ENCODE measurements around the gene CDK2. TPM values are rescaled to one million over a fixed set of nuclear protein-coding genes. Genes with fewer than 3 reads are reported as not detected.
"Not testable (repeated sequence)": the region's sequence is repeated elsewhere in the genome, so short reads cannot be mapped to it uniquely, and the experiment has no call there.

Gene CDK2
- total RNA-seq, 1 donor from 2014 or later: 26.0 TPM

- Histone ChIP-seq H3K4me1 (peaks cover 38% of the 10 kb centered on the region), H3K27me3 (no peaks in the 10 kb centered on the region), H3K9me3 (no peaks in the 10 kb centered on the region), H3K4me3 (no peak overlapping the region), H3K27ac (no peak overlapping the region), H3K36me3 (peaks cover 0 to 32% of the 10 kb centered on the region in 2 donors)
- TF ChIP-seq, protein P1, sequence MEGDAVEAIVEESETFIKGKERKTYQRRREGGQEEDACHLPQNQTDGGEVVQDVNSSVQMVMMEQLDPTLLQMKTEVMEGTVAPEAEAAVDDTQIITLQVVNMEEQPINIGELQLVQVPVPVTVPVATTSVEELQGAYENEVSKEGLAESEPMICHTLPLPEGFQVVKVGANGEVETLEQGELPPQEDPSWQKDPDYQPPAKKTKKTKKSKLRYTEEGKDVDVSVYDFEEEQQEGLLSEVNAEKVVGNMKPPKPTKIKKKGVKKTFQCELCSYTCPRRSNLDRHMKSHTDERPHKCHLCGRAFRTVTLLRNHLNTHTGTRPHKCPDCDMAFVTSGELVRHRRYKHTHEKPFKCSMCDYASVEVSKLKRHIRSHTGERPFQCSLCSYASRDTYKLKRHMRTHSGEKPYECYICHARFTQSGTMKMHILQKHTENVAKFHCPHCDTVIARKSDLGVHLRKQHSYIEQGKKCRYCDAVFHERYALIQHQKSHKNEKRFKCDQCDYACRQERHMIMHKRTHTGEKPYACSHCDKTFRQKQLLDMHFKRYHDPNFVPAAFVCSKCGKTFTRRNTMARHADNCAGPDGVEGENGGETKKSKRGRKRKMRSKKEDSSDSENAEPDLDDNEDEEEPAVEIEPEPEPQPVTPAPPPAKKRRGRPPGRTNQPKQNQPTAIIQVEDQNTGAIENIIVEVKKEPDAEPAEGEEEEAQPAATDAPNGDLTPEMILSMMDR (IDR thresholded peaks at IDR 0.05): no peak
- no peak for TF ChIP-seq POLR2AphosphoS5 (IDR thresholded peaks at IDR 0.05; ENCODE audit: insufficient read depth in 1 of 2, low read depth in 1 of 2)
- TF ChIP-seq POLR2A (IDR thresholded peaks at IDR 0.05): no peak
- no peak for DNase-seq (ENCODE audit: extremely low spot score in 2 of 2)
- intact Hi-C loops (cut with DNase I): no loop called here
Observed at GRCh38 chr12:55978393-55978792, 11.8 kb downstream of the CDK2 start.

- no peaks in the 10 kb centered on the region for H3K27me3 ChIP-seq
- intact Hi-C loops (cut with DNase I): no loop called here
- H3K9me3 ChIP-seq: no peaks in the 10 kb centered on the region
- no peak overlapping the region for H3K27ac ChIP-seq
- TF ChIP-seq, protein P1 (IDR thresholded peaks at IDR 0.05): no peak
- TF ChIP-seq POLR2AphosphoS5 (IDR thresholded peaks at IDR 0.05; ENCODE audit: insufficient read depth in 1 of 2, low read depth in 1 of 2): no peak
- TF ChIP-seq POLR2A (IDR thresholded peaks at IDR 0.05): no peak
- H3K4me3 ChIP-seq: no peak overlapping the region
- H3K36me3 ChIP-seq: peaks cover 0 to 36% of the 10 kb centered on the region in 2 donors
- peaks cover 38% of the 10 kb centered on the region for H3K4me1 ChIP-seq
- no peak for DNase-seq (ENCODE audit: extremely low spot score in 2 of 2)
Observed at GRCh38 chr12:55979069-55979468, 12.4 kb downstream of the CDK2 start.

DNA sequence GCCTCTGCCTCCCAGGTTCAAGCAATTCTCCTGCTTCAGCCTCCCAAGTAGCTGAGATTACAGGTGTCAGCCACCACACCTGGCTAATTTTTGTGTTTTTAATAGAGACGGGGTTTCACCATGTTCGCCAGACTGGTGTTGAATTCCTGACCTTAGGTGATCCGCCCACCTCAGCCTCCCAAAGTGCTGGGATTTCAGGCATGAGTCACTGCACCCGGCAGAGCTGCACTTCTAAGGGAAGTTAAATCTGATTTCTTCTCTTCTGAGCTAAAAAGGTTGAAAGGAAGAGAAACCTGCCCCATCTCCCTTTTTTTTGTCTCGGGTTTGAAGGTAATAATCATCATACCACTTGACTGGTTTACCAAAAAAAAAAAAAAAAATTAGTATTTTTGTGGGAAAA is 15.3 kb downstream of the CDK2 start:
- intact Hi-C loops (cut with DNase I); H3K27me3 ChIP-seq; H3K27ac ChIP-seq; DNase-seq (ENCODE audit: extremely low spot score in 2 of 2); H3K4me3 ChIP-seq; H3K9me3 ChIP-seq: not testable (repeated sequence)
- Histone ChIP-seq H3K4me1 (peaks cover 14% of the 10 kb centered on the region), H3K36me3 (peaks cover 0 to 59% of the 10 kb centered on the region in 2 donors)

DNA sequence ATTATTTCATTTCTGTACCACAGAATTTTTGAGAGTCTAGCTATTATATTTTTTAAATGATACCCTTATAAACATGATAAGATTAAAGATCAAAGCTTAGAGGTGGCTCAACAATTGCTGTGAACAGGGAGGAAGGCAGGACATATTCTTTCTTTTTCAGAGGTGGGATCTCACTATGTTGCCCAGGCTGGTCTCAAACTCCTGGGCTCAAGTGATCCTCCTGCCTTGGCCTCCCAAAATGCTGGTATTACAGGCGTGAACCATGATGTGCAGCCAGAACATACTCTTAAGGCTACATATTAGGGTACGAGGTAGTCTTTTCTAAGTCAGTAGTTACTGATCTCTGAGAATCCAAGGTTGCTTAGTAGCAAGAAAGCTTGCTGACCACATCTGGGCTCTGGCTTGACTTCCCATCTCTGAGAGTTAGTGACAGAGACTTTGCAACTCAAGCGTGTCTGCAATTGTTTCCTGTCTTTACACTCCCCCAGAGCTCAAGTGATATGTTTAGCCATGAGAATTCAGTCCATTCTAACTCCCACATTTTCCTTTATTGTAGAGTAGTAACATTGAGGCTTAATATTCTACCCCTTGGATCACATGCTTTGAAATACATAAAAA is 15.8 kb downstream of the CDK2 start:
- DNase-seq (ENCODE audit: extremely low spot score in 2 of 2): no peak
- Histone ChIP-seq H3K9me3 (no peaks in the 10 kb centered on the region), H3K27me3 (no peaks in the 10 kb centered on the region), H3K4me1 (peaks cover 10% of the 10 kb centered on the region), H3K4me3 (no peak overlapping the region), H3K36me3 (peaks cover 0 to 64% of the 10 kb centered on the region in 2 donors), H3K27ac (no peak overlapping the region)
- TF ChIP-seq POLR2A (IDR thresholded peaks at IDR 0.05): no peak
- TF ChIP-seq POLR2AphosphoS5 (IDR thresholded peaks at IDR 0.05; ENCODE audit: insufficient read depth in 1 of 2, low read depth in 1 of 2): no peak
- TF ChIP-seq, protein P1 (IDR thresholded peaks at IDR 0.05): no peak
- intact Hi-C loops (cut with DNase I): no loop called here

- Histone ChIP-seq H3K36me3 (peaks cover 0 to 73% of the 10 kb centered on the region in 2 donors), H3K4me3 (no peak overlapping the region), H3K27me3 (no peaks in the 10 kb centered on the region), H3K9me3 (no peaks in the 10 kb centered on the region), H3K4me1 (peaks cover 6% of the 10 kb centered on the region), H3K27ac (no peak overlapping the region)
- intact Hi-C loops (cut with DNase I): no loop called here
- DNase-seq (ENCODE audit: extremely low spot score in 2 of 2): no peak
- no peak for TF ChIP-seq POLR2A (IDR thresholded peaks at IDR 0.05)
- TF ChIP-seq, protein P1 (IDR thresholded peaks at IDR 0.05): no peak
- TF ChIP-seq POLR2AphosphoS5 (IDR thresholded peaks at IDR 0.05; ENCODE audit: insufficient read depth in 1 of 2, low read depth in 1 of 2): no peak
Observed at GRCh38 chr12:55983232-55983842, 16.7 kb downstream of the CDK2 start.
